ENCODE measurements around the gene PLEKHM2.

PLEKHM2 gene

DNA sequence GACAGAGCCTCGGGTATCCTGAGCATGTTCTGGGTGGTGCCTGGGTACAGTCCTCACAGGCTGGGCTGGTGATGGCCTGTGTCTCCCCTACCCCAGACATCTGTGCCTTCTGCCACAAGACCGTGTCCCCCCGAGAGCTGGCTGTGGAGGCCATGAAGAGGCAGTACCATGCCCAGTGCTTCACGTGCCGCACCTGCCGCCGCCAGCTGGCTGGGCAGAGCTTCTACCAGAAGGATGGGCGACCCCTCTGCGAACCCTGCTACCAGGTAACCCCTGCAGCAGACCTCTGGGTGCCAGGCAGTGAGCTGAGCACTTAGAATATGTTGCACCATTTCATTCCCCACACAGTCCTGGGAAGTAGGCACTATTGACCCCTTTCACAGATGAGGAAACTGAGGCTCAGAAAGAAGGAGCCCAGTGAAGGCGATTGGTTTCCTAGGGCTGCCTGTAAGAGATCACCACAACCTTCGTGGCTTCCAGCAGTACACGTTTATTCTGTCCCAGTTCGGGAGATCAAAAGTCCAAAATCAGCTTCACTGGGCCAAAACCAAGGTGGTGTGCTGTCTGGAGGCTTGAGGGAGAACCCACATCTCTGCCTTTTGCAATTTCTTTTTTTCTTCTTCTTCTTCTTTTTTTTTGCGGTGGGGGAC is 86.3 kb downstream of the PLEKHM2 start:
- Histone ChIP-seq H2AFZ (ENCODE audit: low read length) (no peak overlapping the region), H3K36me3 (replicated peaks; ENCODE audit: insufficient read depth, low read length) (no peaks in the 10 kb centered on the region), H3K9me3 (replicated peaks; ENCODE audit: insufficient read depth, low read length) (no peaks in the 10 kb centered on the region), H3K4me2 (ENCODE audit: low read depth, low read length) (no peak overlapping the region), H3F3A (ENCODE audit: insufficient read depth, low read length) (no peaks in the 10 kb centered on the region), H3K4me1 (ENCODE audit: low read length) (no peaks in the 10 kb centered on the region), H4K20me1 (ENCODE audit: insufficient read depth, low read length) (no peaks in the 10 kb centered on the region), H3K27me3 (replicated peaks; ENCODE audit: insufficient read depth, low read length) (no peaks in the 10 kb centered on the region), H3K27ac (ENCODE audit: low read length) (no peak overlapping the region), H3K9me2 (replicated peaks; ENCODE audit: insufficient read depth, low read length) (no peaks in the 10 kb centered on the region), H3K4me3 (ENCODE audit: low read length) (no peak overlapping the region), H3K9ac (ENCODE audit: low read length) (no peak overlapping the region), H3K79me2 (ENCODE audit: low read length) (no peaks in the 10 kb centered on the region)
- TF ChIP-seq, protein P1, sequence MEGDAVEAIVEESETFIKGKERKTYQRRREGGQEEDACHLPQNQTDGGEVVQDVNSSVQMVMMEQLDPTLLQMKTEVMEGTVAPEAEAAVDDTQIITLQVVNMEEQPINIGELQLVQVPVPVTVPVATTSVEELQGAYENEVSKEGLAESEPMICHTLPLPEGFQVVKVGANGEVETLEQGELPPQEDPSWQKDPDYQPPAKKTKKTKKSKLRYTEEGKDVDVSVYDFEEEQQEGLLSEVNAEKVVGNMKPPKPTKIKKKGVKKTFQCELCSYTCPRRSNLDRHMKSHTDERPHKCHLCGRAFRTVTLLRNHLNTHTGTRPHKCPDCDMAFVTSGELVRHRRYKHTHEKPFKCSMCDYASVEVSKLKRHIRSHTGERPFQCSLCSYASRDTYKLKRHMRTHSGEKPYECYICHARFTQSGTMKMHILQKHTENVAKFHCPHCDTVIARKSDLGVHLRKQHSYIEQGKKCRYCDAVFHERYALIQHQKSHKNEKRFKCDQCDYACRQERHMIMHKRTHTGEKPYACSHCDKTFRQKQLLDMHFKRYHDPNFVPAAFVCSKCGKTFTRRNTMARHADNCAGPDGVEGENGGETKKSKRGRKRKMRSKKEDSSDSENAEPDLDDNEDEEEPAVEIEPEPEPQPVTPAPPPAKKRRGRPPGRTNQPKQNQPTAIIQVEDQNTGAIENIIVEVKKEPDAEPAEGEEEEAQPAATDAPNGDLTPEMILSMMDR (IDR thresholded peaks at IDR 0.05; ENCODE audit: low read length): no peak
- TF ChIP-seq EZH2phosphoT487 (IDR thresholded peaks at IDR 0.05; ENCODE audit: low read length) (no peak), EZH2 (optimal IDR thresholded peaks at IDR 0.05; ENCODE audit: low read depth, low read length) (no peak)
- DNase-seq: no peak

DNA sequence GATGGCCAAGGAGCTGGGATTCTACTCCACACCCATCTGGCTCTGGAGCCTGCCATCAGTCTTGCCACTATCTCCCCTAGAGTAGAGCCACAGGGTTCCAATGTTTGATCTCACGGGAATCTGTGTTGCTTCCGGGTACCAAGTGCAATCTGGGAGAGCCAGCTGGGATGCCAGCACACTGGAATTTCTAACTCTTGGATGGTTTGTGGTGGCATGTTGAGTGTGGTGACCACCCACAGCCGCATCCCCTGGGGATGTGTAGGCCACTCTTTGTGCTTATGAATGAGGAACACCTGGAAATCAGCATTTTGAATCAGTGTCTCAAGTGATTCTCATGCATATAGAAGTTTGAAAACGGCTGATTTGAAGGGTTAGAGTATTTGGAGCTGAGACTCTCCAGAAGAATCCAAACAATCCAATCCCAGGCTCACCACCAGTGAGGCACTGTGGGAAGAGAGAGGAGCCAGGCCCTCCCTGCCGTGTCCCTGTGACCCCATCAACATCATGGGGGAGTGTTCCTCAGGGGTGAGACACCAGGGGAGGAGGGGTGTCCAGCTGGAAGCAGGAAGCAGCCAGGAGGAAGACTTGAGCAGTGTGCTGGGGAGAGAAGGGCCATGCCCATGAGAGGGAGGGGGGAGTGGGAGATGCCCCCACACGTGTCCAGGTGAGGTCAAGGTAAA is 87.9 kb downstream of the PLEKHM2 start:
- Histone ChIP-seq H3K79me2 (ENCODE audit: low read length) (no peaks in the 10 kb centered on the region), H3K4me3 (ENCODE audit: low read length) (no peak overlapping the region), H2AFZ (ENCODE audit: low read length) (no peak overlapping the region), H3F3A (ENCODE audit: insufficient read depth, low read length) (no peaks in the 10 kb centered on the region), H3K9me2 (replicated peaks; ENCODE audit: insufficient read depth, low read length) (no peaks in the 10 kb centered on the region), H4K20me1 (ENCODE audit: insufficient read depth, low read length) (no peaks in the 10 kb centered on the region), H3K27me3 (replicated peaks; ENCODE audit: insufficient read depth, low read length) (no peaks in the 10 kb centered on the region), H3K27ac (ENCODE audit: low read length) (no peak overlapping the region), H3K9ac (ENCODE audit: low read length) (no peak overlapping the region), H3K36me3 (replicated peaks; ENCODE audit: insufficient read depth, low read length) (no peaks in the 10 kb centered on the region), H3K4me2 (ENCODE audit: low read depth, low read length) (no peak overlapping the region), H3K9me3 (replicated peaks; ENCODE audit: insufficient read depth, low read length) (no peaks in the 10 kb centered on the region), H3K4me1 (ENCODE audit: low read length) (no peaks in the 10 kb centered on the region)
- no peak for DNase-seq
- TF ChIP-seq, protein P1 (IDR thresholded peaks at IDR 0.05; ENCODE audit: low read length): no peak
- no peak for TF ChIP-seq EZH2 (optimal IDR thresholded peaks at IDR 0.05; ENCODE audit: low read depth, low read length)
- TF ChIP-seq EZH2phosphoT487 (IDR thresholded peaks at IDR 0.05; ENCODE audit: low read length): no peak

DNA sequence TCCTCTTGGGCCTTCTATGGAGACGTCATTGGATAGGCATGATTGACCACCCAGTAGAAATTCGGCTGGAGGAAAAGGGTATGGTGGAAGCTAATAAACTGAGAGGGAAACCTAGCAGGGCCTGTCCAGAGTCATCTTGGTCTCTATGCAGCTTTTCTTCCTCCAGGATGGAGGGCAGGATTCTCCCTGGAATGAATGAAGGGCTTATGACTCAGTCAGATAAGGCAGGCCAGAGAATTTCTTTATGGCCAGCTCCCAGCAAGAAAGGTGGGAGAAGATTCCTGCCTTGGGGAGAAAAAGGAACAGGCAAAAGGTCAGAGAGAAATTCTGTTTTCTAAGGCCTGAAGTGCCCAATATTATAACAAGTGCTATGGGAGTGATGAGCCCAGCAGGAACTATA is 91.6 kb downstream of the PLEKHM2 start:
- H3K4me3 ChIP-seq (ENCODE audit: low read length): no peak overlapping the region
- no peaks in the 10 kb centered on the region for H3K4me1 ChIP-seq (ENCODE audit: low read length)
- H3K9ac ChIP-seq (ENCODE audit: low read length): no peak overlapping the region
- no peak for DNase-seq
- H3K27me3 ChIP-seq (replicated peaks; ENCODE audit: insufficient read depth, low read length): no peaks in the 10 kb centered on the region
- no peaks in the 10 kb centered on the region for H4K20me1 ChIP-seq (ENCODE audit: insufficient read depth, low read length)
- TF ChIP-seq, protein P1 (IDR thresholded peaks at IDR 0.05; ENCODE audit: low read length): no peak
- TF ChIP-seq EZH2 (optimal IDR thresholded peaks at IDR 0.05; ENCODE audit: low read depth, low read length) (no peak), EZH2phosphoT487 (IDR thresholded peaks at IDR 0.05; ENCODE audit: low read length) (no peak)
- no peaks in the 10 kb centered on the region for H3K9me2 ChIP-seq (replicated peaks; ENCODE audit: insufficient read depth, low read length)
- no peaks in the 10 kb centered on the region for H3K36me3 ChIP-seq (replicated peaks; ENCODE audit: insufficient read depth, low read length)
- no peaks in the 10 kb centered on the region for H3K9me3 ChIP-seq (replicated peaks; ENCODE audit: insufficient read depth, low read length)
- H3K4me2 ChIP-seq (ENCODE audit: low read depth, low read length): no peak overlapping the region
- H3K27ac ChIP-seq (ENCODE audit: low read length): no peak overlapping the region
- no peak overlapping the region for H2AFZ ChIP-seq (ENCODE audit: low read length)
- H3K79me2 ChIP-seq (ENCODE audit: low read length): no peaks in the 10 kb centered on the region
- no peaks in the 10 kb centered on the region for H3F3A ChIP-seq (ENCODE audit: insufficient read depth, low read length)

Measured in MM.1S (cell line).